ENCODE data around the gene SEC14L3.
A peak's percentile ranks its signal among the peaks of the same experiment; 100 is the strongest.

DNA sequence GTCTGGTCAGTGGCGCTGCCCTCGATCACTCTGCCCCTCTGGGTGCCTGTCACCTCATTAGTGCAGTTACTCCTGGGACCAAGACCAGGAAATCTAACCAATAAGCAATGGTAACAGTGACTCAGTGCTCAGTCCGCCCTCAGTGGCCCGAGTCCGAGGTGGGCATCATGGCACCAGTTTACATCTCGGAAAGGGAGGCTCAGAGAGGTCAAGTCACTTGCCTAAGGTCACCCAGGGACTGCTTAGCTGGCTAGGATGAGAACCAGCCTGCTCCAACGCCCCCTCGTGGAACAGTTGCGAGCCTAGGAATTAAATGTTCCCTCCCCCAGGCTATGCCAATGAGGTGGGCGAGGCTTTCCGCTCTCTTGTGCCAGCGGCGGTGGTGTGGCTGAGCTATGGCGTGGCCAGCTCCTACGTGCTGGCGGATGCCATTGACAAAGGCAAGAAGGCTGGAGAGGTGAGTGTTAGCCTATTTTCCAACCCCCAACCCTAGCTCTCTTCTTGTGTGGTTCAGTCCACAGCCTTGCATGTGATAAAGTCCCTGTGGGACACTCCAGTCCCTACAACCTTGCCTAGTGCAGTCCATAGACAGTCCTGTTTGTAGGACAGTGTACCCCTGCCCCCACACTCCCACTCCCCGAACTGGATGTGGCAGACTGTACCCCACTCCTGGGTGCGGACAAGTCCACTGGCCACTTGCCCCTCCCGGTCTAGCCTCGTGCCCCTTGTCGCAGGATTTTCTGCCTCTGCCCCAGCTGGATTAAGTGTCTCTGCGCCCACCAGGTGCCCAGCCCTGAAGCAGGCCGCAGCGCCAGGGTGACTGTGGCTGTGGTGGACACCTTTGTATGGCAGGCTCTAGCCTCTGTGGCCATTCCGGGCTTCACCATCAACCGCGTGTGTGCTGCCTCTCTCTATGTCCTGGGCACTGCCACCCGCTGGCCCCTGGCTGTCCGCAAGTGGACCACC is 45.1 kb downstream of the SEC14L3 start:
- TF ChIP-seq POLR2A (IDR thresholded peaks at IDR 0.05; ENCODE audit: low read depth, low read length) (0 out of 2 replicates have a peak, but pooled peaks have one; percentile 20), MXI1 (IDR thresholded peaks at IDR 0.05; ENCODE audit: borderline replicate concordance, low read depth, low read length) (no peak), SMC3 (IDR thresholded peaks at IDR 0.05; ENCODE audit: low read depth, low read length) (peak; percentile 75), USF2 (IDR thresholded peaks at IDR 0.05; ENCODE audit: low read depth, low read length) (no peak), RFX5 (IDR thresholded peaks at IDR 0.05; ENCODE audit: low read depth, low read length) (no peak), MAZ (IDR thresholded peaks at IDR 0.05; ENCODE audit: borderline replicate concordance, low read depth, low read length) (no peak), MAFK (IDR thresholded peaks at IDR 0.05; ENCODE audit: low read depth, low read length) (no peak), CHD1 (IDR thresholded peaks at IDR 0.05; ENCODE audit: low read depth, low read length) (no peak), CEBPB (IDR thresholded peaks at IDR 0.05; ENCODE audit: low read depth, low read length) (no peak), NFE2L2 (IDR thresholded peaks at IDR 0.05; ENCODE audit: low read depth, low read length) (peak; percentile 9; the same call in 1 of the 2 replicates)
- TF ChIP-seq, protein P1, sequence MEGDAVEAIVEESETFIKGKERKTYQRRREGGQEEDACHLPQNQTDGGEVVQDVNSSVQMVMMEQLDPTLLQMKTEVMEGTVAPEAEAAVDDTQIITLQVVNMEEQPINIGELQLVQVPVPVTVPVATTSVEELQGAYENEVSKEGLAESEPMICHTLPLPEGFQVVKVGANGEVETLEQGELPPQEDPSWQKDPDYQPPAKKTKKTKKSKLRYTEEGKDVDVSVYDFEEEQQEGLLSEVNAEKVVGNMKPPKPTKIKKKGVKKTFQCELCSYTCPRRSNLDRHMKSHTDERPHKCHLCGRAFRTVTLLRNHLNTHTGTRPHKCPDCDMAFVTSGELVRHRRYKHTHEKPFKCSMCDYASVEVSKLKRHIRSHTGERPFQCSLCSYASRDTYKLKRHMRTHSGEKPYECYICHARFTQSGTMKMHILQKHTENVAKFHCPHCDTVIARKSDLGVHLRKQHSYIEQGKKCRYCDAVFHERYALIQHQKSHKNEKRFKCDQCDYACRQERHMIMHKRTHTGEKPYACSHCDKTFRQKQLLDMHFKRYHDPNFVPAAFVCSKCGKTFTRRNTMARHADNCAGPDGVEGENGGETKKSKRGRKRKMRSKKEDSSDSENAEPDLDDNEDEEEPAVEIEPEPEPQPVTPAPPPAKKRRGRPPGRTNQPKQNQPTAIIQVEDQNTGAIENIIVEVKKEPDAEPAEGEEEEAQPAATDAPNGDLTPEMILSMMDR (conservative IDR thresholded peaks at IDR 0.05; ENCODE audit: low read depth, low read length) = peak; percentile 78
